ENCODE results near the gene PRRG2.
A peak's percentile ranks its signal among the peaks of the same experiment; 100 is the strongest.

PRRG2 gene

GRCh38 chr19:49589502-49589905 lies 8.4 kb downstream of the PRRG2 start:
- no peak for DNase-seq (ENCODE audit: low read depth)

DNA sequence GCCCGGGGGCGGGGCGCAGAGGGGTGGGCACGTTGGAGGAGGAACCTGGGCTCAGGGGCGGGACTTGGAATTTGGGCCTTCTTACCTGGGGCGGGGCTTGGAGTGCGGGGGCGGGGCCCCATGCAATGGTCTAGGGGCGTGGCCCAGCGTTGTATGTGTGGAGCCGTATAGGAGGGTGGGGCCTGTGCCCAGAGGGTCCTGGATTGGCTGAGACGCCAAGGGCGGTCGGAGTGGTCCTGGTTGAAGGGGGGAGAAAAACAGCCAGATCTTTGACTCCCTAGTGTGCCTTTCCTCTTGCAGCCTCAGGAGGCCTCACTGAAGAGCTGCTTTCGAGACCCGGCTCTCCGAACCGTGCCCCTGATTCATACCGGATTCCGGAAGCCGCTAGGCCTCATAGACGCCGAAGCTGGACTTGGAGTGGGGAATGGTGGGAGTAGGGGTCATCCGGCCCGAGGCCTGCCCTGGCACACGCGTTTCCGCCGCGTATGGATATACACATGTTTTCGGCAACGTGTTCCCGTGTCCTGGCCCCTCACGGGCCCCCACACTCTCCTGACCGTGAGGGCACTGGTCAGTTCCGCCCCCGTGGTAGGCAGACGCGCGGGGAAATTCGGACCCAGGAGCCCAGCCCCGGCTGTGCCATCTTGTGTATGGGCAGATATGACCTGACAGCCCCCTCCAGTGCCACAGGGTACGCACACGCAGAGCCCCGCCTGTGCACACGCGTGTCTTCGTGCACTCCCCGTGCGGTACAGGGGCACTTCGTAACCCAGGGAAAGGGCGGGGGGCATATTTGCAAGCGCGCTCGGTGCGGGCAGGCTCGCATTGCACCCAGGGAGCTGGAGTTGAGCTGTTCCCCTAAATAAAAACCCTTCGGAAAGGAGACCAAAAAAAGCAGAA lies 9.2 kb downstream of the PRRG2 start:
- DNase-seq (ENCODE audit: low read depth), result peak; percentile 69

GRCh38 chr19:49590971-49591730 lies 10.0 kb downstream of the PRRG2 start, which contains the start of gene PRR12:
TSS of gene PRR12 (plus strand) at chr19:49591182. CDS start at chr19:49591655, 473 bp downstream.
- peak; percentile 54 for DNase-seq (ENCODE audit: low read depth)

DNA sequence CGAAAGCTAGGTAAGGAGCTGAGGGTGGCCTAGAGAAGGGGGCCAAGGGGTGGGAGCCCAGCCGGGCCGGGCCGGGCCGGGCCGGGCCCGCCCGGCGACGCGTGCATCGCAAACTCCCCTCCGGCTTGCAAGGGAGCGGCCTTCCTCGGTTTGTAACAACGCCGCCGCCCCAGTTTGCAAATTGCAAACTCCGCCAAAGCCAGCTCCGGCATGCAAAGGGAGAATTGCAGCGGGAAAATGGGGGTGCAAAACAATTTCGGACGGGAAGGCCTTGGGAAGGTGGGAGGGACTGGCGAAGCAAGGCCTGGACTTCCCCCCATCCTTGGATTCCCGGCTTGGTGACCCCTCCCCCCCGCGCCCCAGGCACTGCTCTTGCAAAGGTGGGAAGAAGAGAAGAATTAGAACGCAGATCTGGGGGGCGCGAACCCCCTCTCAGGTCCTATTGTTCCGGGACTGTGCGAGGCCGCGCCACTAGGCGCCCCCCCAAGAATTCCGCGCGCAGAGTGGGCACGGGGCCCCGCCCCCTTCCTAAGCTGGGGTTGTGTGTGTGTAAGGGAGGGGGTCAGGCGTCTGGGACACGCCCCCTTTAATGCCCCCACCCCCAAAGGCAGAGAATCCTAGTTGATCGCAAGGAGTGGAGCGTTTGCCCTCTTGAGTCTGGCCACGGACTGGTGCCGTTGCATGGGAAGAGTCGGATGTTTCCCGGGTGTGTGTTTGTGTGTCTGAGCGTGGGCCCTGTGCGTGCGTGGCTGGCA lies 10.8 kb downstream of the PRRG2 start:
- no peak for DNase-seq (ENCODE audit: low read depth)

- no peak for DNase-seq (ENCODE audit: low read depth)
Observed at GRCh38 chr19:49592486-49593232, 11.5 kb downstream of the PRRG2 start.

- peak; percentile 80 for DNase-seq (ENCODE audit: low read depth)
Observed at GRCh38 chr19:49593233-49594113, 12.4 kb downstream of the PRRG2 start.

DNA sequence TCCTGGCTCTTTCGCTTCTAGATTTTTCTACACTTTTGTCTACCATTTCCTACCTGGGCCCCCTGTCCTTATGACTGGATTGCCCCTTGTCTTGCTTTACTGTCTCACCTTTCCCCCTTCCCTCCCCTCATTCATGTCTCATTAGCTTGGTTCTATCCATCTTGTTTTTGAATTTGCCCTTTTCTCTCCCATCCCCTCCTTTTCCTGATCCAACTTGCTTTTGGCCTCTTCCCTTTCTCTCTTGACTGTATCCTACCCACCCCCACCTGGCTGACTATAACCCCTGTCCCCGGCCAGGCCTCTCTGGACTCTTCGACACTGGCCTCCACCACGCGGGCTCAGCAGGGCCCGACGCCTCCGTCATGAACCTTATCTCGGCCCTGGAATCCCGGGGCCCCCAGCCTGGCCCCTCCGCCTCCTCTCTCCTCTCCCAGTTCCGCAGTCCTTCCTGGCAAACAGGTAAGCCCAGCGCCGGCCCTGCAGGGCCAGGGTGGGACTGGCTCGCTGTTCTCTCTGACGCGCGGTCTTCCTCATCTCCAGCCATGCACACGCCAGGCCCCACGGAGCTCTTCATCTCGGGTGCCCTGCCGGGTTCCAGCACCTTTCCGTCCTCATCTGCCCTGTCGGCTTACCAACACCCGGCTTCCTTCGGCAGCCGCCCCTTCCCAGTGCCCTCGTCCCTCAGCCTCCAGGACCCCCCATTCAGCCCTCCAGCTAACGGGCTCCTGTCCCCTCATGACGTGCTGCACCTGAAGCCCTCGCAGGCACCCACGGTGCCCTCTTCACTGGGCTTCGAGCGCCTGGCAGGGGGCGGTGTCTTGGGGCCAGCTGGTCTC lies 13.3 kb downstream of the PRRG2 start:
- DNase-seq (ENCODE audit: low read depth), result no peak

DNA sequence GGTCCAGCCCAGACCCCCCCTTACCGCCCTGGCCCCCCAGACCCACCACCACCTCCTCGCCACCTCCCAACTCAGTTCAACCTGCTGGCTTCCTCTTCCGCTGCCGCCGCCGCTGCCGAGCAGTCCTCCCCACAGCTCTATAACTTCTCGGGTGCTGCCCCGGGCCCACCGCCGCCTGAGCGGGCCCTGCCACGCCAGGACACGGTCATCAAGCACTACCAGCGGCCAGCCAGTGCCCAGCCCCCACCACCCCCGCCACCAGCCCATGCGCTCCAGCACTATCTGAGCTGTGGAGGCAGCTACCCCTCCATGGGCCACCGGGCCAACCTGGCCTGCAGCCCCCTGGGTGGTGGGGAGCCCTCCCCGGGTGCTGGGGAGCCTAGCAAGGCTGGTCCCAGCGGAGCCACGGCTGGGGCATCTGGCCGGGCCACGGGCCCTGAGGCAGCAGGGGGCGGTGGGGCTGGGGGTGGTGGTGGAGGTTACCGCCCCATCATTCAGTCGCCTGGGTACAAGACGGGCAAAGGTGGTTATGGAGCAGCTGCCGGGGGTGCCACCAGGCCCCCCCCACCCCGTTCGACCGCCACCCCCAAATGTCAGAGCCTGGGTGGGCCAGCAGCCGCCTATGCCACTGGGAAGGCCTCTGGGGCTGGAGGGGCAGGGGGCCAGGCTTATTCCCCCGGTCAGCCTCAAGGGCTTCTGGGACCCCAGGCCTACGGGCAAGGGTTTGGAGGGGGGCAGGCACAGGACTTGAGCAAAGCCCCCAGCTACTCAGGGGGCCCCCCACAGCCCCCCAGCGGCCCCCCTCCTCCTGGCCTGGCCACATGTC lies 14.1 kb downstream of the PRRG2 start:
- no peak for DNase-seq (ENCODE audit: low read depth)

DNA sequence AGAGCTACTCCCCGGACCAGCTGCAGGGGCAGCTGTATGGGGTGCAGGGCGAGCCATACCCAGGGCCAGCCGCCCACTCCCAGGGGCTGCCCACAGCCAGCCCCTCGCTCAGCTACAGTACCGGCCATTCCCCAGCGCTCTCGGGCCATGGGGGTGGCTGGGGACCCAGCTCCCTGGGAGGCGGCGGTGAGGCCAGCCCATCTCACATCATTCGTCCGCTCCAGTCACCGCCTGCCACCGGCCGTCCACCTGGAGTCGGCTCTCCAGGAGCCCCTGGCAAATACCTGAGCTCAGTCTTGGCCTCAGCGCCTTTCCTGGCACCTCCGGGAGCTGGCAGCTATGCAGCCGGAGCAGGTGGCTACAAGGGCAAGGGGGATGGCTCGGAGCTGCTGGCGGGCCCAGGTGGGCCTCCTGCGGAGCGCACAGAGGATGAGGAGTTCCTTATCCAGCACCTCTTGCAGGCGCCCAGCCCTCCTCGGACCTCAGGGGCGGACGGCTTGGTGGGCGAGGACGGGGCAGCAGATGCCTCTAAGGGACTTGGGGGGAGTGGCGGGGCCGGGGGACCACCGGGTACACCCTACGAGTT lies 14.8 kb downstream of the PRRG2 start:
- DNase-seq (ENCODE audit: low read depth), result no peak

DNA sequence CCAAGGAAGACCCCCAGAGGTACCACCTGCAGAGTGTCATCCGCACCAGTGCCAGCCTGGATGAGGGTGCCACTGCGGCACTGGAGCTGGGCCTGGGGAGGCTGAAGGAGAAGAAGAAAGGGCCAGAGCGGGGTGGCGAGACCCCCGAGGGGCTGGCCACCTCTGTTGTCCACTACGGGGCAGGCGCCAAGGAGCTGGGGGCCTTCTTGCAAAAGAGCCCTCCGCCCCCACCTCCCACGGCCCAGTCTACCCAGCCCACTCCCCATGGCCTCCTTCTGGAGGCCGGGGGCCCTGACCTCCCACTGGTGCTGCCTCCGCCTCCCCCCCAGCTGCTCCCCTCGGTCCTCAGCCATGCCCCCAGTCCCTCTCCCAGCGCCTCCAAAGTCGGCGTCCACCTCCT lies 15.3 kb downstream of the PRRG2 start:
- no peak for DNase-seq (ENCODE audit: low read depth)

GRCh38 chr19:49596954-49597702 lies 16.0 kb downstream of the PRRG2 start:
- no peak for DNase-seq (ENCODE audit: low read depth)

DNA sequence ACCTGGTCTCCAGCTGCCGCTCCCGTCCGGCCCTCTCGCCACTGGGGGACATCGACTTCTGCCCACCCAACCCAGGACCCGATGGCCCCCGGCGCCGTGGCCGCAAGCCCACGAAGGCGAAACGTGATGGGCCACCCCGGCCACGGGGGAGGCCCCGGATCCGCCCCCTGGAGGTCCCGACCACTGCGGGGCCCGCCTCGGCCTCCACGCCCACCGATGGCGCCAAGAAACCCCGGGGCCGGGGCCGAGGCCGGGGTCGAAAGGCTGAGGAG lies 16.5 kb downstream of the PRRG2 start:
- no peak for DNase-seq (ENCODE audit: low read depth)

- no peak for DNase-seq (ENCODE audit: low read depth)
Observed at GRCh38 chr19:49599378-49600295, 18.5 kb downstream of the PRRG2 start.

- no peak for DNase-seq (ENCODE audit: low read depth)
Observed at GRCh38 chr19:49601482-49602038, 20.4 kb downstream of the PRRG2 start.

DNA sequence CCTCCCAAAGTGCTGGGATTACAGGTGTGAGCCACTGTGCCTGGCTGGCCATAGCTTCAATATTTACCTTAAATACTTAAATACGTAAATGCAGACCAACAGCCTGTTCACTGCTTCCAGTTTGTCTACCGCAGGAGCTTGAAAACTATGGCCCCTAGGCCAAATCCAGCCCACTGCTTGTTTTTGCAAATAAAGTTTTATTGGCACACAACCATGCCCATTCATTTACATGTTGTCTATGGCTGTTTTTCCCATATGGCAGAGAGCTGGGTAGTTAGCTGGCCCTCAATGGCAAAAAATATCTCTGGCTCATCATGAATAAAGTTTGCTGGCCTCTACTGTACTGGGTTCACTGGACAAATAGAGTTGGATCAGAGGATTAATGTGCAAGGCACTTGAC lies 21.7 kb downstream of the PRRG2 start:
- no peak for DNase-seq (ENCODE audit: low read depth)

DNA sequence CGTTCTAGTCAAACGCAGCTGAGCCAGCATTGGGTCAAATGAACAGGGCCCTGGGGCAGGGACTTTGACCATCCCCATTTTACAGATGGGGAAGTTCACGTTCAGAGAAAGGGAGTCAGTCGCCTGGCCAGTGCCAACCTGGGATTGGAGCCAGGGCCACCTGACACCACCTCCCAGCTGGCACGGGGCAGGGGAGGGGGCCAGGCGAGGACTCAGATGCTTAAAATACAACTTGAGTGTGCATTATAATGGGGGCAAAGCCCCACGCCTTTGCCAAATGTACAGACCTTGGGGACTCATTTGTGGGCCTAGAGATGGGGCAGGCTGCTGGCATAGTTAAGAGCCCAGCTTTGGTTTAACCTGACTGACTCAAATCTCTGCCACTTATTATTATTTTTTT lies 24.5 kb downstream of the PRRG2 start:
- DNase-seq (ENCODE audit: low read depth), result no peak

Measured in stimulated activated CD8-positive, alpha-beta memory T cell treated with anti-CD3 and anti-CD28 coated beads, Interleukin-15, amount 100 ng/mL, for 24 hours (primary cell).